ENCODE results near the gene LYPD6B. TPM values are rescaled to one million over a fixed set of nuclear protein-coding genes. Genes with fewer than 3 reads are reported as not detected.

LYPD6B gene
- total RNA-seq, 4 donors from 2014 or later, result 70.2 to 96.6 (median 74.2) TPM

GRCh38 chr2:149155988-149156387 lies 117.5 kb downstream of the LYPD6B start:
- 80 to 87% methylated on average over 2 of the region's 2 CpGs for WGBS, 2 donors
- no peak for DNase-seq (ENCODE audit: low spot score in 2 of 2)
- no peak overlapping the region for H3K4me3 ChIP-seq (ENCODE audit: low read depth, poor library complexity, severe bottlenecking)
- intact Hi-C loops (cut with DNase I; ENCODE audit: low total_unique reads), result no loop called here
- TF ChIP-seq, protein P1, sequence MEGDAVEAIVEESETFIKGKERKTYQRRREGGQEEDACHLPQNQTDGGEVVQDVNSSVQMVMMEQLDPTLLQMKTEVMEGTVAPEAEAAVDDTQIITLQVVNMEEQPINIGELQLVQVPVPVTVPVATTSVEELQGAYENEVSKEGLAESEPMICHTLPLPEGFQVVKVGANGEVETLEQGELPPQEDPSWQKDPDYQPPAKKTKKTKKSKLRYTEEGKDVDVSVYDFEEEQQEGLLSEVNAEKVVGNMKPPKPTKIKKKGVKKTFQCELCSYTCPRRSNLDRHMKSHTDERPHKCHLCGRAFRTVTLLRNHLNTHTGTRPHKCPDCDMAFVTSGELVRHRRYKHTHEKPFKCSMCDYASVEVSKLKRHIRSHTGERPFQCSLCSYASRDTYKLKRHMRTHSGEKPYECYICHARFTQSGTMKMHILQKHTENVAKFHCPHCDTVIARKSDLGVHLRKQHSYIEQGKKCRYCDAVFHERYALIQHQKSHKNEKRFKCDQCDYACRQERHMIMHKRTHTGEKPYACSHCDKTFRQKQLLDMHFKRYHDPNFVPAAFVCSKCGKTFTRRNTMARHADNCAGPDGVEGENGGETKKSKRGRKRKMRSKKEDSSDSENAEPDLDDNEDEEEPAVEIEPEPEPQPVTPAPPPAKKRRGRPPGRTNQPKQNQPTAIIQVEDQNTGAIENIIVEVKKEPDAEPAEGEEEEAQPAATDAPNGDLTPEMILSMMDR (IDR thresholded peaks at IDR 0.05), result no peak
- TF ChIP-seq POLR2A (IDR thresholded peaks at IDR 0.05), result no peak

GRCh38 chr2:149156971-149157740 lies 118.7 kb downstream of the LYPD6B start:
- DNase-seq (ENCODE audit: low spot score in 2 of 2), result no peak
- WGBS, 2 donors, result 74 to 77% methylated on average over 8 of the region's 8 CpGs
- intact Hi-C loops (cut with DNase I; ENCODE audit: low total_unique reads), result no loop called here
- TF ChIP-seq, protein P1 (IDR thresholded peaks at IDR 0.05), result no peak
- no peak for TF ChIP-seq POLR2A (IDR thresholded peaks at IDR 0.05)
- no peak overlapping the region for H3K4me3 ChIP-seq (ENCODE audit: low read depth, poor library complexity, severe bottlenecking)

DNA sequence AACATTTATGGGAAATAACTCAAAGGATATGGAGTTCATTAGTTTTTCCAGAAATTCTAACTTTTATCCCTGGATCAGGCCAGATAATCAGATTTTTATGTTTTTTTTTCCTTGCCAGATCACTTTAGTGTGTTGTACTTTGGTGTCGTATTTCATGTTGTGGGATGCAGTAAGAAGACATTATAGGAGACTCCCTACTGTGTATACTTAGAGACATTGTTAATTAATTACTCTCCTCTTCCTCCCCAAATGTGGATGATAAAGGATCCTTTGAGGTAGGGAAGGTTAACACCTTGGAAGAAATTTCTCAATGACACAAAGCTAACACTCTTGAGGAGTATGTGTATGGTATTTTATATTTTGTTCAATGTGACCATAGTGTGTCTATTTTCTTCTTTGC lies 120.5 kb downstream of the LYPD6B start:
- 53 to 68% methylated on average over 1 of the region's 1 CpG for WGBS, 2 donors
- no peak for DNase-seq (ENCODE audit: low spot score in 2 of 2)
- intact Hi-C loops (cut with DNase I; ENCODE audit: low total_unique reads), result no loop called here
- TF ChIP-seq, protein P1 (IDR thresholded peaks at IDR 0.05), result no peak
- TF ChIP-seq POLR2A (IDR thresholded peaks at IDR 0.05), result no peak
- H3K4me3 ChIP-seq (ENCODE audit: low read depth, poor library complexity, severe bottlenecking), result no peak overlapping the region

GRCh38 chr2:149160195-149160594 lies 121.7 kb downstream of the LYPD6B start:
- no peak for DNase-seq (ENCODE audit: low spot score in 2 of 2)
- WGBS, 2 donors, result 61 to 65% methylated on average over 2 of the region's 2 CpGs

GRCh38 chr2:149160701-149161217 lies 122.3 kb downstream of the LYPD6B start:
- no peak for TF ChIP-seq POLR2A (IDR thresholded peaks at IDR 0.05)
- TF ChIP-seq, protein P1 (IDR thresholded peaks at IDR 0.05), result no peak
- 38 to 47% methylated on average over 8 of the region's 8 CpGs for WGBS, 2 donors
- no peak overlapping the region for H3K4me3 ChIP-seq (ENCODE audit: low read depth, poor library complexity, severe bottlenecking)
- intact Hi-C loops (cut with DNase I; ENCODE audit: low total_unique reads), result no loop called here
- DNase-seq (ENCODE audit: low spot score in 2 of 2), result no peak

More at GRCh38 chr2:149160195-149160594, 121.7 kb downstream of the LYPD6B start:
- intact Hi-C loops (cut with DNase I; ENCODE audit: low total_unique reads), result no loop called here
- TF ChIP-seq, protein P1 (IDR thresholded peaks at IDR 0.05), result no peak
- TF ChIP-seq POLR2A (IDR thresholded peaks at IDR 0.05), result no peak
- no peak overlapping the region for H3K4me3 ChIP-seq (ENCODE audit: low read depth, poor library complexity, severe bottlenecking)

Measured in lower leg skin (tissue), 4 donors.